HG03196 (cell line): Measurements from ENCODE around the gene IFT25.

Experiments used
- ATAC-seq: cut with Tn5 transposase; IDR thresholded peaks from one replicate; pipeline ENCODE4 v1.9.1; 2021; ENCODE audit not compliant: unreplicated experiment

The IFT25 gene

GRCh38 chr1:53957194-53957818 is 11.8 kb upstream of the IFT25 start:
- no peak for ATAC-seq

GRCh38 chr1:53956308-53957168 is 11.0 kb upstream of the IFT25 start:
- ATAC-seq = no peak

- ATAC-seq = no peak
These were observed 8.6 kb upstream of the IFT25 start for GRCh38 chr1:53954128-53954527.

- ATAC-seq = no peak
These were observed 6.2 kb upstream of the IFT25 start for GRCh38 chr1:53951697-53952096.

GRCh38 chr1:53949023-53949990 is 3.8 kb upstream of the IFT25 start:
- ATAC-seq = no peak

- ATAC-seq = no peak
These were observed 2.8 kb upstream of the IFT25 start for GRCh38 chr1:53948291-53948690.

GRCh38 chr1:53947172-53947907 is 1.8 kb upstream of the IFT25 start:
- ATAC-seq = no peak

GRCh38 chr1:53946252-53947171 is 1.0 kb upstream of the IFT25 start, which contains the start of gene LRRC42:
TSS of gene LRRC42 (plus strand) at chr1:53946350. CDS start at chr1:53952000, 5,650 bp downstream.
- ATAC-seq = peak; percentile 62

GRCh38 chr1:53945183-53945432 is 391 bp downstream of the IFT25 start:
- no peak for ATAC-seq

- no peak for ATAC-seq
These were observed 873 bp downstream of the IFT25 start for GRCh38 chr1:53944469-53945182.

GRCh38 chr1:53943490-53944043 is 1.9 kb downstream of the IFT25 start:
- ATAC-seq = no peak

GRCh38 chr1:53943090-53943489 is 2.4 kb downstream of the IFT25 start:
- ATAC-seq = no peak

- no peak for ATAC-seq
These were observed 3.2 kb downstream of the IFT25 start for GRCh38 chr1:53942127-53942957.

GRCh38 chr1:53938136-53938830 is 7.2 kb downstream of the IFT25 start:
- ATAC-seq = no peak

GRCh38 chr1:53936430-53936829 is 9.1 kb downstream of the IFT25 start:
- ATAC-seq = no peak

- no peak for ATAC-seq
These were observed 11.2 kb downstream of the IFT25 start for GRCh38 chr1:53934170-53934765.

- ATAC-seq = no peak
These were observed 14.0 kb downstream of the IFT25 start for GRCh38 chr1:53931523-53931922.
